Endothelial cell of umbilical vein (primary cell): Measurements from ENCODE around the gene ULK4. TPM values are rescaled to one million over a fixed set of nuclear protein-coding genes. Genes with fewer than 3 reads are reported as not detected.

Experiments used
- BruUV-seq: library from RNA; stranded (reverse); fragments of 400-500 nt; replicated peaks from 2 replicates; lab custom pipeline; 2021; lab: Mats Ljungman, UMichigan
- CTCF ChIA-PET: fragments of 300-600, 350-600 bp; sonication (Branson Sonifier 250); formaldehyde crosslinking; loops from one replicate; lab custom pipeline; 2021; ENCODE audit warnings: antibody characterized with exemption, inconsistent platforms; lab: Charles Lee
- POLR2A ChIA-PET: fragments of 300-600, 350-600 bp; sonication (Branson Sonifier 250); formaldehyde crosslinking; loops from one replicate; lab custom pipeline; 2021; ENCODE audit warnings: antibody characterized with exemption, inconsistent platforms; lab: Charles Lee
- DNase-seq: peaks from one replicate; pipeline ENCODE4 v3.0.0-alpha.2; 2011; ENCODE audit warnings: low read depth, low spot score
- FAIRE-seq: peaks from 2 replicates; lab custom pipeline; 2011; peaks lifted over from hg19 to GRCh38; lab: Jason Lieb, UNC
- H2AFZ ChIP-seq: 2 replicates; pipeline ENCODE4 v1.6.0; 2012; ENCODE audit warnings: low read depth, low read length, control low read depth, inconsistent platforms
- H3K27ac ChIP-seq: 2 replicates; pipeline ENCODE4 v1.5.1; 2011; ENCODE audit warnings: low read depth, mild to moderate bottlenecking, control low read depth, low read length, moderate library complexity; ENCODE audit not compliant: insufficient read depth
- H3K27me3 ChIP-seq, 2 experiments: 2 replicates each; pipeline versions ENCODE4 v1.6.0 to v1.6.1; 2011; ENCODE audit warnings: low read length in 2 of 2, mixed read lengths in 1 of 2; ENCODE audit not compliant: control insufficient read depth in 2 of 2, insufficient read depth in 2 of 2
- H3K36me3 ChIP-seq, 2 experiments: 2 replicates in 1 of 2; 3 replicates in 1 of 2; pipeline ENCODE4 v1.5.1; 2011; ENCODE audit warnings: low read length in 2 of 2, mild to moderate bottlenecking in 1 of 2, moderate library complexity in 1 of 2; ENCODE audit not compliant: control insufficient read depth in 2 of 2, insufficient read depth in 2 of 2; ENCODE audit errors: extremely low read depth in 1 of 2
- H3K4me1 ChIP-seq: 3 replicates; pipeline ENCODE4 v1.5.1; 2011; ENCODE audit warnings: mild to moderate bottlenecking, low read length; ENCODE audit not compliant: control insufficient read depth, insufficient read depth; ENCODE audit errors: extremely low read depth
- H3K4me2 ChIP-seq: 2 replicates; pipeline ENCODE4 v1.6.1; 2011; ENCODE audit warnings: low read length, control low read depth, mixed read lengths; ENCODE audit not compliant: insufficient read depth
- H3K4me3 ChIP-seq, 3 experiments: fragments of 200-600 bp in 1 of 3; sonication (generic), shearing (Covaris generic) in 1 of 3; replicated peaks in 1 of 3; 2 replicates each; pipeline ENCODE4 v1.5.1; 2011 to 2016; ENCODE audit warnings: control low read depth in 3 of 3, low read length in 3 of 3, mild to moderate bottlenecking in 2 of 3, inconsistent platforms in 1 of 3, low read depth in 1 of 3, moderate library complexity in 1 of 3; ENCODE audit not compliant: insufficient read depth in 1 of 3
- H3K79me2 ChIP-seq: 2 replicates; pipeline ENCODE4 v1.6.0; 2012; ENCODE audit warnings: low read length, inconsistent platforms; ENCODE audit not compliant: control insufficient read depth, insufficient read depth
- H3K9ac ChIP-seq: replicated peaks from 2 replicates; pipeline ENCODE3; 2011; ENCODE audit warnings: low read length, control low read depth; ENCODE audit not compliant: insufficient read depth; ENCODE audit errors: extremely low read depth
- H3K9me1 ChIP-seq: replicated peaks from 3 replicates; pipeline ENCODE4 v1.6.0; 2011; ENCODE audit warnings: mild to moderate bottlenecking, low read length; ENCODE audit not compliant: control insufficient read depth, insufficient read depth; ENCODE audit errors: extremely low read depth
- H3K9me3 ChIP-seq: replicated peaks from 2 replicates; pipeline ENCODE4 v1.5.1; 2012; ENCODE audit warnings: low read length, inconsistent platforms; ENCODE audit not compliant: control insufficient read depth, insufficient read depth
- H4K20me1 ChIP-seq: replicated peaks from 2 replicates; pipeline ENCODE3; 2011; ENCODE audit warnings: mild to moderate bottlenecking, low read length; ENCODE audit not compliant: control insufficient read depth, insufficient read depth; ENCODE audit errors: extremely low read depth
- CTCF ChIP-seq, 2 donors: IDR thresholded peaks; 1 replicate in 1 of 2; 2 replicates in 1 of 2; pipeline ENCODE4 v1.5.1; 2011; ENCODE audit warnings: low read length in 2 of 2, mild to moderate bottlenecking in 2 of 2, moderate library complexity in 2 of 2, control low read depth in 1 of 2, inconsistent platforms in 1 of 2, low read depth in 1 of 2; ENCODE audit not compliant: insufficient read depth in 1 of 2; ENCODE audit errors: extremely low read depth in 1 of 2
- EZH2 ChIP-seq: IDR thresholded peaks from 2 replicates; pipeline ENCODE4 v1.6.1; 2012; ENCODE audit warnings: borderline replicate concordance, low read depth, mild to moderate bottlenecking, moderate library complexity, low read length, inconsistent platforms; ENCODE audit not compliant: severe bottlenecking
- FOS ChIP-seq: IDR thresholded peaks from 2 replicates; pipeline ENCODE4 v1.6.1; 2011; ENCODE audit warnings: mild to moderate bottlenecking, low read length, moderate library complexity, borderline replicate concordance; ENCODE audit not compliant: insufficient read depth
- GATA2 ChIP-seq: IDR thresholded peaks from 2 replicates; pipeline ENCODE4 v1.7.0; 2011; ENCODE audit warnings: low read depth, mild to moderate bottlenecking, moderate library complexity, mixed read lengths, low read length; ENCODE audit not compliant: insufficient read length, insufficient read depth
- JUN ChIP-seq: IDR thresholded peaks from 2 replicates; pipeline ENCODE4 v1.6.1; 2011; ENCODE audit warnings: borderline replicate concordance, low read depth; ENCODE audit not compliant: insufficient read length, insufficient read depth
- MAX ChIP-seq: IDR thresholded peaks from 2 replicates; pipeline ENCODE4 v1.6.1; 2011; ENCODE audit not compliant: insufficient read depth, insufficient read length
- MYC ChIP-seq: IDR thresholded peaks from one replicate; pipeline ENCODE4 v1.6.1; 2011; ENCODE audit warnings: mild to moderate bottlenecking, low read depth, low read length
- POLR2A ChIP-seq: IDR thresholded peaks from 2 replicates; pipeline ENCODE4 v1.6.1; 2012; ENCODE audit warnings: low read depth, mild to moderate bottlenecking, control low read depth, low read length
- POLR2AphosphoS5 ChIP-seq: IDR thresholded peaks from 2 replicates; pipeline ENCODE4 v1.6.1; 2012; ENCODE audit warnings: low read depth, mild to moderate bottlenecking, control low read depth, low read length, moderate library complexity; ENCODE audit not compliant: insufficient read depth
- dilution Hi-C: fragments of 300-500 bp; cut with MboI; formaldehyde crosslinking; loops from one replicate; pipeline ENCODE4 v1.15.0; 2019; ENCODE audit warnings: low sequenced_read_pairs; ENCODE audit not compliant: extremely low pct_ligation_motif_present
- intact Hi-C: fragments of 100-400 bp; cut with micrococcal nuclease; formaldehyde crosslinking; loops from one replicate; pipeline ENCODE4 v1.10.0; 2022
- polyA plus RNA-seq, 4 experiments: library from polyadenylated mRNA; depleted of rRNA in 3 of 4; stranded (reverse) in 3 of 4; unstranded in 1 of 4; fragments of >200 nt; gene quantifications; 2 replicates each; pipeline versions ENCODE4 v1.2.1 to v1.2.3, GENCODE V29; 2011 to 2012; ENCODE audit warnings: missing spikeins in 1 of 4
- total RNA-seq: library from RNA; stranded (reverse); gene quantifications from 2 replicates; pipeline ENCODE4 v1.2.3, GENCODE V29; 2021

The ULK4 gene
- total and polyA plus RNA-seq, 2 donors (not counting 3 experiments of a cell fraction or from before 2014, with no cell fraction given) = 3.3 to 16.0 TPM

- Histone ChIP-seq H3K9ac (no peak overlapping the region), H3K27ac (no peak overlapping the region), H2AFZ (no peak overlapping the region), H3K4me2 (no peak overlapping the region), H3K36me3 (no peaks in the 10 kb centered on the region), H3K9me3 (no peaks in the 10 kb centered on the region), H3K79me2 (no peaks in the 10 kb centered on the region), H3K27me3 (no peaks in the 10 kb centered on the region), H3K9me1 (no peaks in the 10 kb centered on the region), H3K4me1 (no peaks in the 10 kb centered on the region), H4K20me1 (no peaks in the 10 kb centered on the region), H3K4me3 (no peak overlapping the region)
- no TSS peak for BruUV-seq
- dilution Hi-C loops (no loop called here), intact Hi-C loops (no loop called here)
- TF ChIP-seq MYC (no peak), MAX (no peak), JUN (no peak), EZH2 (no peak), POLR2A (no peak), GATA2 (no peak), POLR2AphosphoS5 (no peak), FOS (no peak), CTCF (IDR thresholded peaks at IDR 0.05; ENCODE audit: extremely low read depth in 1 of 2, insufficient read depth in 1 of 2, low read depth in 1 of 2, low read length in 2 of 2) (no peak)
- ChIA-PET POLR2A (no interaction called here), CTCF (interaction anchor here (0.7 kb wide), 1 partner anchor 82 kb away, joined by 3 read pairs; no protein-coding TSS in a partner anchor)
- FAIRE-seq = no peak
- no peak for DNase-seq
These were observed 128.3 kb downstream of the ULK4 start for GRCh38 chr3:41833628-41834027.
